Stimulated activated CD8-positive, alpha-beta memory T cell treated with anti-CD3 and anti-CD28 coated beads, Interleukin-7, amount 100 ng/mL, for 4 hours (primary cell): ENCODE results near the gene FAM20C.

Source experiments
- DNase-seq, 2 donors: peaks; one replicate each; pipeline ENCODE4 v3.0.0-alpha.2; 2020; ENCODE audit warnings: low read depth in 2 of 2

The FAM20C gene

GRCh38 chr7:272631-273030 lies 80.3 kb downstream of the FAM20C start:
- no peak for DNase-seq

- DNase-seq = no peak
Measured at GRCh38 chr7:273327-273726, 81.0 kb downstream of the FAM20C start.

- DNase-seq = no peak
Measured at GRCh38 chr7:274266-274665, 81.9 kb downstream of the FAM20C start.

GRCh38 chr7:276230-276835 lies 84.0 kb downstream of the FAM20C start:
- DNase-seq = no peak

GRCh38 chr7:277228-277627 lies 84.9 kb downstream of the FAM20C start:
- no peak for DNase-seq

- DNase-seq = no peak
Measured at GRCh38 chr7:278081-278480, 85.7 kb downstream of the FAM20C start.

- DNase-seq = no peak
Measured at GRCh38 chr7:279821-280220, 87.5 kb downstream of the FAM20C start.

GRCh38 chr7:280461-280860 lies 88.1 kb downstream of the FAM20C start:
- DNase-seq = no peak

- DNase-seq = no peak
Measured at GRCh38 chr7:281637-282036, 89.3 kb downstream of the FAM20C start.

- no peak for DNase-seq
Measured at GRCh38 chr7:282621-283020, 90.2 kb downstream of the FAM20C start.

- DNase-seq = no peak
Measured at GRCh38 chr7:284762-285722, 92.7 kb downstream of the FAM20C start.

GRCh38 chr7:285731-286130 lies 93.4 kb downstream of the FAM20C start:
- DNase-seq = no peak

GRCh38 chr7:286266-286665 lies 93.9 kb downstream of the FAM20C start:
- no peak for DNase-seq

- no peak for DNase-seq
Measured at GRCh38 chr7:288671-289101, 96.3 kb downstream of the FAM20C start.

GRCh38 chr7:289209-289755 lies 96.9 kb downstream of the FAM20C start:
- DNase-seq = no peak

- no peak for DNase-seq
Measured at GRCh38 chr7:289756-290553, 97.6 kb downstream of the FAM20C start, which contains the start of gene FOXL3. FOXL3 (plus strand) TSS chr7:290170; CDS start chr7:290170, 0 bp downstream.

GRCh38 chr7:290554-291372 lies 98.4 kb downstream of the FAM20C start:
- DNase-seq = no peak

- DNase-seq = no peak
Measured at GRCh38 chr7:291373-292092, 99.2 kb downstream of the FAM20C start.

GRCh38 chr7:292226-292625 lies 99.9 kb downstream of the FAM20C start:
- DNase-seq = no peak

GRCh38 chr7:292826-293225 lies 100.5 kb downstream of the FAM20C start:
- DNase-seq = no peak
